SU-DHL-6 (cell line): ENCODE measurements around the gene HELB.
A peak's percentile ranks its signal among the peaks of the same experiment; 100 is the strongest.
"Not testable (repeated sequence)": the region's sequence is repeated elsewhere in the genome, so short reads cannot be mapped to it uniquely, and the experiment has no call there.

Experiments
- H2AFZ ChIP-seq: fragments of 200-600 bp; sonication (generic); 2 replicates; pipeline ENCODE4 v1.6.1; 2014; ENCODE audit warnings: low read depth, mild to moderate bottlenecking, moderate library complexity, mixed read lengths, antibody characterized with exemption, low read length; ENCODE audit not compliant: severe bottlenecking
- H3F3A ChIP-seq: fragments of 200-600 bp; shearing (Covaris generic); 2 replicates; pipeline ENCODE4 v1.6.0; 2016; ENCODE audit warnings: antibody characterized with exemption, mild to moderate bottlenecking; ENCODE audit not compliant: insufficient read depth
- H3K27ac ChIP-seq: fragments of 200-600 bp; sonication (generic); 2 replicates; pipeline ENCODE4 v1.5.1; 2016; ENCODE audit warnings: low read depth, mild to moderate bottlenecking, low read length, moderate library complexity, mixed read lengths
- H3K27me3 ChIP-seq: fragments of 200-600 bp; sonication (generic), shearing (Covaris generic); 2 replicates; pipeline ENCODE4 v1.6.0; 2014; ENCODE audit warnings: mild to moderate bottlenecking, low read length
- H3K36me3 ChIP-seq: fragments of 200-600 bp; sonication (generic); 2 replicates; pipeline ENCODE4 v1.6.1; 2014; ENCODE audit warnings: mild to moderate bottlenecking, low read length, mixed read lengths
- H3K4me2 ChIP-seq: fragments of 300-600, 200-600 bp; shearing (Covaris generic), sonication (generic); 2 replicates; pipeline ENCODE4 v1.6.0; 2014; ENCODE audit warnings: low read length, low read depth, mild to moderate bottlenecking; ENCODE audit not compliant: poor library complexity, severe bottlenecking
- H3K4me3 ChIP-seq: fragments of 200-600 bp; sonication (generic); 2 replicates; pipeline ENCODE4 v1.5.1; 2014; ENCODE audit warnings: antibody characterized with exemption, low read length, mild to moderate bottlenecking, mixed read lengths; ENCODE audit not compliant: insufficient read depth, poor library complexity, severe bottlenecking
- H3K79me2 ChIP-seq: fragments of 200-600 bp; sonication (generic); 2 replicates; pipeline ENCODE4 v1.6.1; 2014; ENCODE audit warnings: mild to moderate bottlenecking, low read length, moderate library complexity; ENCODE audit not compliant: insufficient read depth
- H3K9ac ChIP-seq: fragments of 200-600 bp; sonication (generic); 2 replicates; pipeline ENCODE4 v1.7.0; 2014; ENCODE audit warnings: mild to moderate bottlenecking, low read length
- H3K9me2 ChIP-seq: fragments of 200-600 bp; sonication (generic); replicated peaks from 2 replicates; pipeline ENCODE4 v1.6.1; 2014; ENCODE audit warnings: low read length; ENCODE audit not compliant: insufficient read depth
- H3K9me3 ChIP-seq: fragments of 200-600 bp; sonication (generic); 2 replicates; pipeline ENCODE4 v1.6.1; 2014; ENCODE audit warnings: low read length, mixed read lengths; ENCODE audit not compliant: insufficient read depth
- H4K20me1 ChIP-seq: fragments of 200-600 bp; sonication (generic); 2 replicates; pipeline ENCODE4 v1.6.1; 2014; ENCODE audit warnings: low read depth, mild to moderate bottlenecking, antibody characterized with exemption, low read length, moderate library complexity, mixed read lengths
- EZH2phosphoT487 ChIP-seq: fragments of 200-600 bp; sonication (generic), shearing (Covaris generic); conservative IDR thresholded peaks from 2 replicates; pipeline ENCODE4 v1.6.1; 2018; ENCODE audit warnings: mild to moderate bottlenecking, antibody characterized with exemption, low read length, moderate library complexity, mixed read lengths
- TF ChIP-seq, protein P1 (sequence below): fragments of 200-600 bp; sonication (generic); IDR thresholded peaks from one replicate; pipeline ENCODE4 v1.5.1; 2017; ENCODE audit warnings: antibody characterized with exemption, mild to moderate bottlenecking, low read length, moderate library complexity; ENCODE audit not compliant: insufficient read depth, poor library complexity, severe bottlenecking

The HELB gene

DNA sequence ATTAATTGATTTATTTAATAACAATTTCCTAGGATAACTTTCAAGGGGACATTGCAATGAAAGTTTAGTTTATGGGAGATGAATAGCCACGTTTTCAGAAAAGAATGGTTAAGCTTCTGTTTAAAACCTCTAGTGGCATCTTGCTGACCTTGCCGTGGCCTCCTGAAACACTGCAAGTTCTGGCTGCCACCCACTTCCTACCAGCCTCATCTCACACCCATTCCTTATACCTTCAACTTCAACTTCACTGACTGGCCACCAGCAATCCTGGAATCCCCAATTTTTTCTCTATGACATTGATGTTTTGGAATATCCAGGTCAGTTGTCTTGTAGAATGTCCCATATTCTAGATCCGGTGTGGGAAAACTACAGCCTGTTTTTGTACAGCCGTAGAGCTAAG, 5.2 kb upstream of the HELB start:
- Histone ChIP-seq H3K27me3 (no peaks in the 10 kb centered on the region), H3F3A (no peaks in the 10 kb centered on the region), H3K9me3 (no peaks in the 10 kb centered on the region), H3K9ac (no peak overlapping the region), H3K4me3 (no peak overlapping the region), H3K36me3 (no peaks in the 10 kb centered on the region), H2AFZ (no peak overlapping the region), H3K79me2 (no peaks in the 10 kb centered on the region), H4K20me1 (no peaks in the 10 kb centered on the region), H3K27ac (no peak overlapping the region), H3K9me2 (no peaks in the 10 kb centered on the region), H3K4me2 (no peak overlapping the region)
- TF ChIP-seq EZH2phosphoT487: no peak
- TF ChIP-seq, protein P1, sequence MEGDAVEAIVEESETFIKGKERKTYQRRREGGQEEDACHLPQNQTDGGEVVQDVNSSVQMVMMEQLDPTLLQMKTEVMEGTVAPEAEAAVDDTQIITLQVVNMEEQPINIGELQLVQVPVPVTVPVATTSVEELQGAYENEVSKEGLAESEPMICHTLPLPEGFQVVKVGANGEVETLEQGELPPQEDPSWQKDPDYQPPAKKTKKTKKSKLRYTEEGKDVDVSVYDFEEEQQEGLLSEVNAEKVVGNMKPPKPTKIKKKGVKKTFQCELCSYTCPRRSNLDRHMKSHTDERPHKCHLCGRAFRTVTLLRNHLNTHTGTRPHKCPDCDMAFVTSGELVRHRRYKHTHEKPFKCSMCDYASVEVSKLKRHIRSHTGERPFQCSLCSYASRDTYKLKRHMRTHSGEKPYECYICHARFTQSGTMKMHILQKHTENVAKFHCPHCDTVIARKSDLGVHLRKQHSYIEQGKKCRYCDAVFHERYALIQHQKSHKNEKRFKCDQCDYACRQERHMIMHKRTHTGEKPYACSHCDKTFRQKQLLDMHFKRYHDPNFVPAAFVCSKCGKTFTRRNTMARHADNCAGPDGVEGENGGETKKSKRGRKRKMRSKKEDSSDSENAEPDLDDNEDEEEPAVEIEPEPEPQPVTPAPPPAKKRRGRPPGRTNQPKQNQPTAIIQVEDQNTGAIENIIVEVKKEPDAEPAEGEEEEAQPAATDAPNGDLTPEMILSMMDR: no peak

DNA sequence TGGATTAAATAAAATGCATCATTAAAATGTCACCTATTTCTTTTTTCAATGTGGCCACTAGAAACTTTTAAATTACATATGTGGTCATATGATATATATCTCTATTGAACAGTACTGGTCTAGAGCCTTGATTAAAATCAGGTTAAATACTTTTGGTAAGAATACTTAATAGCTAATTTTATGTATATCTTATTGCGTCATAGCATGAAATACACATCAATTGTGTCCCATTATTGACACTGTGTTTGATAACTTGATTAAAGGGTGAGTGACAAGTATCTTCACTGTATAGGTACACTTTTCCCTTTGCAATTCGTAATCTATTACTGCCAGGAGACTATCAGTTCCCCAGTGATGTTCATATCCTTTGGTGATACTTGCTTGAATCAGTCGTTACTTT, 4.4 kb upstream of the HELB start:
- Histone ChIP-seq H3K79me2 (no peaks in the 10 kb centered on the region), H4K20me1 (no peaks in the 10 kb centered on the region), H3K9me3 (no peaks in the 10 kb centered on the region), H2AFZ (no peak overlapping the region), H3F3A (no peaks in the 10 kb centered on the region), H3K27me3 (no peaks in the 10 kb centered on the region), H3K4me2 (no peak overlapping the region), H3K9ac (no peak overlapping the region), H3K36me3 (no peaks in the 10 kb centered on the region), H3K9me2 (no peaks in the 10 kb centered on the region), H3K27ac (no peak overlapping the region), H3K4me3 (no peak overlapping the region)
- TF ChIP-seq, protein P1: no peak
- TF ChIP-seq EZH2phosphoT487: no peak

DNA sequence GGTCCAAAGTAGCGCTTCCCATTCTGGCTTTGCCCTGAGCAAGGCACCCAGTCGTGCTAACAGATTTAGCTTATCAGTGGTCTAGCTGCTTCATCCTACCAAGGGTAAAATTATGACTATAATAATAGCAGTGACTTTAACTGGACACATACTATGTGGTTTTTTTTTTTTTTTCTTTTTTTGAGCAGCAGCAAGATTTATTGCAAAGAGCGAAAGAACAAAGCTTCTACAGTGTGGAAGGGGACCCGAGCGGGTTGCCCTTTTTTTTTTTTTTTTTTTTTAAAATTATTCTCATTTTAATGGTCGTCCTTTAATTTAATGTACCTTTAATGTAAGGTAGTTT, 505 bp downstream of the HELB start:
- Histone ChIP-seq H3K9me2 (no peaks in the 10 kb centered on the region), H3K36me3 (no peaks in the 10 kb centered on the region), H3K9ac (peak overlapping the region; percentile 49), H3K4me3 (peak overlapping the region; percentile 52), H2AFZ (peak overlapping the region; percentile 99), H3K27me3 (no peaks in the 10 kb centered on the region), H3K4me2 (peak overlapping the region; percentile 85), H3K9me3 (no peaks in the 10 kb centered on the region), H3F3A (0 out of 2 replicates have a peak, but pooled peaks cover 7% of the 10 kb centered on the region), H4K20me1 (no peaks in the 10 kb centered on the region), H3K27ac (no peak overlapping the region), H3K79me2 (no peaks in the 10 kb centered on the region)
- no peak for TF ChIP-seq EZH2phosphoT487
- TF ChIP-seq, protein P1: no peak

DNA sequence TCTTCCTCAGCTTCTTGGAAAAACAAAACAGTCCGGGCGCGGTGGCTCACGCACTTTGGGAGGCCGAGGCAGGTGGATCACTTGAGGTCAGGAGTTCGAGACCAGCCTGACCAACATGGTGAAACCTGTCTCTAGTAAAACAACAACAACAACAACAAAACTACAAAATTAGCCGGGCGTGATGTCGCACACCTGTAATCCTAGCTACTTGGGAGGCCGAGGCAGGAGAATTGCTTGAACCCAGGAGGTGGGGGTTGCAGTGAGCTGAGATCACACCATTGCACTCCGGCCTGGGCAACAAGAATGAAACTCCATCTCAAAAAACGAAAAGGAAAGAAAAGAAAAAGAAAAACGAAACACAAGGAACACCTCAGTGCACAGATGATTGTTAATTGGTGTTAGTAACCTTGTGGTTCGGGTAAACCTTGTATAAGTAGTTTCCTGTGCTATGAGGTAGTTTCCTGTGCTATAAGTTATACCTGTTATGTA, 1.1 kb downstream of the HELB start:
- not testable (repeated sequence) for H3K36me3 ChIP-seq, H3K9me2 ChIP-seq, H3K9ac ChIP-seq, H2AFZ ChIP-seq, H4K20me1 ChIP-seq, H3K27ac ChIP-seq, H3K9me3 ChIP-seq, H3K27me3 ChIP-seq, H3K79me2 ChIP-seq, H3F3A ChIP-seq, H3K4me3 ChIP-seq
- H3K4me2 ChIP-seq: peak overlapping the region; percentile 85
